ENCODE measurements around the gene UGT2B17.
A peak's percentile ranks its signal among the peaks of the same experiment; 100 is the strongest.
"Not testable (repeated sequence)": the region's sequence is repeated elsewhere in the genome, so short reads cannot be mapped to it uniquely, and the experiment has no call there.

Gene UGT2B17

GRCh38 chr4:68569036-68569435 is 7.1 kb downstream of the UGT2B17 start:
- not testable (repeated sequence) for DNase-seq (ENCODE audit: low spot score)

DNA sequence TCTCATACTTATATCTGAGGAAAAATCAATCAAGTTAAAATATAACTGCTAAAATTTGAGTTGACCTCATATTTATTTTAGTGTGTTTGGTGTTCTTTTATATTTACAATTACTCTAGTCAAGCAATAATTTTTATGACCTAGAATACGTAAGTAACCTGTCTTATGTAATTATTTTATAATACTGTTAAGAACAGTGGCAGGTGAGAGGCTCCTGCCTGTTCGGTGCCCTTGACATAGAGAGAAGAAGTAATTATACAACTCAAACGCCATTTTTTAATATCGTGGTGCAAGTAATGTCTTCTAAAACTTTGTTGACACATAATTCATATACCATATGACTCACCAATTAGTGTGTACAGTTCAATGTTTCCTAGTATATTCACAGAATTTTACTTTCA is 7.6 kb downstream of the UGT2B17 start:
- not testable (repeated sequence) for DNase-seq (ENCODE audit: low spot score)

DNA sequence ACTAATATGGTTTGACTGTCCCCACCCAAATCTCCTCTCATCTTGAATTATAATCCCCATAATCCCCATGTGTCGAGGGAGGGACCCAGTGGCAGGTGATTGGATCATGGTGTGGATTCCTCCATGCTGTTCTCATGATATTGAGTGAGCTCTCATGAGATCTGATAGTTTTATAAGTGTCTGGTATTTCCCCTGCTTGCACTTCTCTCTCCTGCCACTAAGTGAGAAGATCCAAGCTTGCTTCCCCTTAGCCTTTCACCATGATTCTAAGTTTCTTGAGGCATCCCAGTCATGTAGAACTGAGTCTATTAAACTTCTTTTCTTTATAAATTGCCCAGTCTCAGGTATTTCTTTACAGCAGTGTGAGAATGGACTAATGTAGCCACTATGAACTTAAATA is 9.8 kb downstream of the UGT2B17 start:
- DNase-seq (ENCODE audit: low spot score): not testable (repeated sequence)

DNA sequence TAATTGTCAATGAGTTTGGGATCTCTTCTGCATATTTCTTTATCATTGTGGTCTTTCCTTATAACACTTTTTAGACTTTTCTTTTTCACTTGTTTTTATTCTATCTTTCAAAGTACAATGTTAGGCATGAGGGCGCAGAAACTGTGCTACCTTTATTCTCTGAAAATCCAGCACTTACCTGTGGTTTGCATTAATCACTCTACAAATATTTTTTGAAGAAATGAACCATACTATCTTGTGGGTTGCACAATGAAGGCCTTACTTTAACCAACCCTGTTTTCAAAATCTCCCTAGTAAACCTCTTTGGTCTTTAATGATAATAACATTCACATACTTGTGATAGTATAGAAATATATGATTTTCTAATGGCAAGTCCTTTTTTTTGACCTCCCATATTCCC is 11.0 kb downstream of the UGT2B17 start:
- not testable (repeated sequence) for DNase-seq (ENCODE audit: low spot score)

GRCh38 chr4:68560364-68561070 is 15.6 kb downstream of the UGT2B17 start:
- not testable (repeated sequence) for DNase-seq (ENCODE audit: low spot score)

DNA sequence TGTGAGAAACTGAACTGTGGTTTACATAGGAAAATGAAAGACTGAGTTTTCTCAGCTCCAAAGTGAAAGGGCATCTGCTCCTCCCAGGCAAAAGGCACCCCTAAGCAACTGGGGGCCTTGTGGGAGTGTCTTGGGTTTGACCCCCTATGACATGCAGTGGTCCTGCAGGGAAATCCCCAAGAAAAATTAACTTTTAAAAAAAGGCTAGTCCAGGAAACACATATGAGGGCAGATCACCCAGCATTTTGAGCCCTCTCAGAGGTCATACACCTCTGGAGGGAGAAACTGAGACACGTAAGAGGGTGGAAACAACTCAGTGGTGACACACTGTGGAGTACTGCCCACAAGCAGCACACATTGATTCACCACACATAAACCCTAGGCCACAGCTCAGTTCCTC is 22.3 kb downstream of the UGT2B17 start:
- DNase-seq (ENCODE audit: low spot score): not testable (repeated sequence)

DNA sequence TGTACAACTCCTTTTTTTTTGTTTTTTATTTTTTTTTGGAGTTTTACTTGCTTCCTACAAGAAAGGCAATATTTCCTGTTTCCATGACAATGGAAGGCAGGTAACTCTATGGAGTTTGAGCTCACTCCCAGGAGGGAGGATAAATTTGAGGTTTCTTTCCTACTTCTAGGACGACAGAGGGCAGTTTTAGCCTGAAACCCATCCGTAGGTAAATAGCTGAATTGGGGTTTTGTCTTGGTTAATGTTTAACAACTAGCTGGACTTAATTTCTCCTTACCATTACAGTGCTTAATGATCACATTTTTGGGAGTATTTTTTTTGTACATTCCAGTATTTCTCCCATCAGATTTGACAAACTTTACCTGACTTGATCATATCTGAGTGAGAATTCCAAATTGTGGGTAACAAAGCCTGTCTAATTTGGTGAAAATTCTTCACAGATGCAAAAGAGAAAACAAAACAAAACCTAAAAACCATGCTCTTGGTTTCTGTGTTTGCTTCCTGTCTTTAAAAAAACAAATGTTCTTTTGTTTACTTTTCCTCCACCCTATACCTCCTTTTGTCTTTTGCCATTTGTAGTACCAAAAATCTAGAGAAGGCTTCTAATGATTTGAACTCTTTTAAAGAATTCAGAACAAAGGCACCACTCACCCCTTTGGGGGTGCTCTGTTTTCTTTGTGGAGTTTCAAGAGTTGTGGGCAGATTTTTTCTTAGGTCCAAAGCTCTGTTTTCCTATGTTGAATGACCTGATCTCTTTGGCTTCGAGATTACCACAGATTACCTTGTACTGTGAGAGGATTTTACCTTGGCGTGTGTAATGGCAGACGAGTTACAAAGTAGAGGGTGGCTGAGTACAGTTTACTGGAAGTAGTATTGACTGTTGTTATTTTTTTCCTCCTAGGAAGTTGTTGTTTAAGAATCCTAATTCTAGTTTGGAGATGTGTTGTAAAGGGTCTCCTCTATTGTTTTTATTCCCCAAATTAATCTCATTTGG is 23.0 kb downstream of the UGT2B17 start:
- not testable (repeated sequence) for DNase-seq (ENCODE audit: low spot score)

DNA sequence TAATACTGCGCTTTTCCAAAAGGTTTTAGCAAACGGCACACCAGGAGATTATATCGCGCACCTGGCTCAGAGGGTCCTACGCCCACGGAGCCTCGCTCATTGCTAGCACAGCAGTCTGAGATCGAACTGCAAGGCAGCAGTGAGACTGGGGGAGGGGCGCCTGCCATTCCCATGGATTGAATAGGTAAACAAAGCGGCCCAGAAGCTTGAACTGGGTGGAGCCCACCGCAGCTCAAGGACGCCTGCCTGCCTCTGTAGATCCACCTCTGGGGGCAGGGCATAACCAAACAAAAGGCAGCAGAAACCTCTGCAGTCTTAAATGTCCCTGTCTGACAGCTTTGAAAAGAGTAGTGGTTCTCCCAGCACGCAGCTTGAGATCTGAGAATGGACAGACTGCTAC is 33.4 kb downstream of the UGT2B17 start:
- DNase-seq (ENCODE audit: low spot score): not testable (repeated sequence)

GRCh38 chr4:68536375-68536774 is 39.7 kb downstream of the UGT2B17 start:
- DNase-seq (ENCODE audit: low spot score): no peak

DNA sequence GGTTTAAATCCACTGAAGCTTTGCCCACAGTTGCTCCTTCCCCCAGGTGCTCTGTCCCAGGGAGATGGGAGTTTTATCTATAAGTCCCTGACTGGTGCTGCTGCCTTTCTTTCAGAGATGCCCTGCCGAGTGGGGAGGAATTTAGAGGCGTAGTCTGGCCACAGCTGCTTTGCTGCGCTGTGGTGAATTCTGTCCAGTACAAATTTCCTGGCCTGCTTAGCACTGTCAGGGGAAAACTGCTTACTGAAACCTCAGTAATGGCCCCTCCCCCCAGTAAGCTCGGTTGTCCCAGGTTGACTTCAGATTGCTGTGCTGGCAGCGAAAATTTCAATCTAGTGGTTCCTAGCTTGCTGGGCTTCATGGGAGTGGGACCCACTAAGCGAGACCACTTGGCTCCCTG is 40.1 kb downstream of the UGT2B17 start:
- DNase-seq (ENCODE audit: low spot score): no peak

DNA sequence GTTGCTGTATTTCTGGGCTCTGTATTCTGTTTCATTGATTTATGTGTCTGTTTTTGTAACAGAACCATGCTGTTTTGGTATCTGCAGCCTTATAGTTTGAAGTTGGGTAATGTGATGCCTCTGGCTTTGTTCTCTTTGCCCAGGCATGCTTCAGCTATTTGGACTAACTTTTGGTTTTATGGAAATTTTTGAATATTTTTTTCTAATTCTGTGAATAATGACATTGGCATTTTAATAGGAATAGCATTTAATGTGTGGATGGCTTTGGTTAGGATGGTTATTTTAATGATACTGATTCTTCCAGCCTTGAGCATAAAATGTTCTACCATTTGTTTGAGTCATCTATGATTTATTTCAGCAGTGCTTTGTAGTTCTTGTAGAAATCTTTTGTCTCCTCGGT is 53.9 kb downstream of the UGT2B17 start:
- not testable (repeated sequence) for DNase-seq (ENCODE audit: low spot score)

DNA sequence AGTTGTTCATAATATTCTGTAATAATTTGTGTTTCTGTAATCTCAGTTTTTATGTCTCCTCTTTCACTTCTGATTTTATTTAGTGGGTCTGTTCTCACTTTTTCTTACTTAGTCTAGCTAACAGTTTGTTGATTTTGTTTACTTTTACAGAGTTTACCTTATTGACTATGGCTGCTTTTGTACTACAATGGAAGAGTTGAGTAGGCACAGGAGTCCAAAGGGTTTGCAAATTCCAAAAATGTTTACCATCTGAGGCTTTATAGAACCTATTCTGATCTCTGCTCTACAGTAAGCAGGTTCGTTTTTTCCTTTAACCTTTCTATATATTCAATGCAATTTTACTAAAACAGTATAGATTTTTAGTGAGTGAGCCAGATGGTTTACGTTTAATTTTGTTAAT is 55.1 kb downstream of the UGT2B17 start:
- no peak for DNase-seq (ENCODE audit: low spot score)

DNA sequence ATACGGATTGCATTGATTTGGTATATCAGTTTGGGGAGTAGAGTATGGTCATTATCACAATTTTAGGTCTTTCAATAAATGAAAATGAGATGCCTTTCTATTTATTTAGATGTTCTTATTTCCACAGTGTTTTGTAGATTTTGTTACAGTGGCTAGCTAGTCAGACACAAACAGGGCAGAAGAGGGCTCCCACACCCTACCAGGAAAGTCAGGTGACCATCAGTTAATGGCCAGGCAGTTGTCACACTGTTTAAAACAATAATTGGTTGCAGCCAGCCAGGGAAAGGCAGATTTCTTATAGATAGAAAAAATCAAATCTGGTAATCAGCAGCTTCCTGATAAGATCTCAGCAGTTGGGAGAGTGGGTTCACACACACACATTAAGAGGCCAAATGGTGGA is 57.2 kb downstream of the UGT2B17 start:
- DNase-seq (ENCODE audit: low spot score): no peak

- not testable (repeated sequence) for DNase-seq (ENCODE audit: low spot score)
Measured at GRCh38 chr4:68505452-68505851, 70.7 kb downstream of the UGT2B17 start.

DNA sequence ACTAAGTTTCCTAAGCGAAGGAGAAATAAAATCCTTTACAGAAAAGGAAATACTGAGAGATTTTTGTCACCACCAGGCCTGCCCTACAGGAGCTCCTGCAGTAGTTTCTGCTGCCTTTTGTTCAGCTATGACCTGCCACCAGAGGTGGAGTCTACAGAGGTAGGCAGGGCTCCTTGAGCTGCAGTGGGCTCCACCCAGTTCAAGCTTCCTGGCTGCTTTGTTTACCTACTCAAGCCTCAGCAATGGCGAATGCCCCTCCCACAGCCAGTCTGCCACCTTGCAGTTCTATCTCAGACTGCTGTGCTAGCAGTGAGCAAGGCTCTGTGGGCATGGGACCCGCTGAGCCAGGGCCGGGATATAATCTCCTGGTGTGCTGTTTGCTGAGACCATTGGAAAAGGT is 71.3 kb downstream of the UGT2B17 start:
- not testable (repeated sequence) for DNase-seq (ENCODE audit: low spot score)

DNA sequence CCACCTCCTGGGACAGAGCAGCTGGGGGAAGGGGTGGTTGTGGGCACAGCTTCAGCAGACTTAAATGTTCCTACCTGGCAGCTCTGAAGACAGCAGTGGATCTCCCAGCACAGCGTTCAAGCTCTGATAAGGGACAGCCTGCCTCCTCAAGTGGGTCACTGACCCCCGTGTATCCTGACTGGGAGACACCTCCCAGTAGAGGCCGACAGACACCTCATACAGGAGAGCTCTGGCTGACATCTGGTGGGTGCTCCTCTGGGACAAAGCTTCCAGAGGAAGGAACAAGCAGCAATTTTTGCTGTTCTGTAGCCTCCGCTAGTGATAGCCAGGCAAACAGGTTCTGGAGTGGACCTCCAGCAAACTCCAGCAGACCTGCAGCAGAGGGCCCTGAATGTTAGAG is 72.7 kb downstream of the UGT2B17 start:
- DNase-seq (ENCODE audit: low spot score): not testable (repeated sequence)

DNA sequence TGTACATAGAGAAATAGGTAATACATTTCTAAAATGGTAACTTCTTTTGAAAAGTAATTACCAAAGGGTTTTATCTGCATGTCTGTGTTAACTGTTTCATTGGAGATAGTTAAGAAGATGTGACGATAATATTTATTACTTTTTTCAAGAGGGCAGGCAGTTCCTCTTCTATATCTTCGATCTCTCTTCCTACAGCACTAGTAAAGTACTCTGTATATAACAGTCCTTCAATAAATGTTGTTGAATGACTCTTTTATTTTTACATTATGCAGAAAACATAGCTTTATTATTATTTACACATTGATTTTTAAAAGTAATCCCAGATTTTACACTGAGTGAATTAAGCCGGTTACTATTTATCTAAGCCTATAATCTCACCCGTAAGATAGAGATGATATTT is 77.1 kb downstream of the UGT2B17 start:
- no peak for DNase-seq (ENCODE audit: low spot score)

- DNase-seq (ENCODE audit: low spot score): peak; percentile 38
Measured at GRCh38 chr4:68498413-68499007, 77.6 kb downstream of the UGT2B17 start.

GRCh38 chr4:68494688-68495087 is 81.4 kb downstream of the UGT2B17 start:
- DNase-seq (ENCODE audit: low spot score): no peak

DNA sequence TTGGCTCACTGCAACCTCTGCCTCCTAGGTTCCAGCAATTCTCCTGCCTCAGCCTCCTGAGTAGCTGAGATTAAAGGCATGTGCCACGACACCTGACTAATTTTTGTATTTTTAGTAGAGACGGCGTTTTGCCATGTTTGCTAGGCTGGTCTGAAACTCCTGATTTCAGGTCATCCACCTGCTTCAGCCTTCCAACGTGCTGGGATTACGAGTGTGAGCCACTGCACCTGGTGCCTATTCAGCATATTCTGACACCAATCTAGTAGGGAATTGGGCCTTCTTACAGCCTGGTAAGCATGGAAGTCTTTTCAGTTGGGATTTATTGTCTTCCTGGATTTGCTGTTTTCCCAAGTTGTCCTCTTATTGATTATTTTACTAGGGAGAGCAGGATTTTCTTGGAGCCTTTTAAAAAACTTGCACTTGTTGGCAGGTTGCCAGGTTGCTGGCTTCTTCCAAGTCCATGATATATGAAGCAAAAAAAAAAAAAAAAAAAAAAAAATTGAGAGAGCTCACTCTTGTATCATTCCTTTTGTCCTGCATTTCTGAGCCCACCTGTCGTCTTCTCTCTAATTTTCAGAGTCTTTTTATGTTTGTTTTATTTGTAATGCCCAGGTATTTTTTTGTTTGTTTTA is 85.2 kb downstream of the UGT2B17 start:
- DNase-seq (ENCODE audit: low spot score): peak; percentile 9

DNA sequence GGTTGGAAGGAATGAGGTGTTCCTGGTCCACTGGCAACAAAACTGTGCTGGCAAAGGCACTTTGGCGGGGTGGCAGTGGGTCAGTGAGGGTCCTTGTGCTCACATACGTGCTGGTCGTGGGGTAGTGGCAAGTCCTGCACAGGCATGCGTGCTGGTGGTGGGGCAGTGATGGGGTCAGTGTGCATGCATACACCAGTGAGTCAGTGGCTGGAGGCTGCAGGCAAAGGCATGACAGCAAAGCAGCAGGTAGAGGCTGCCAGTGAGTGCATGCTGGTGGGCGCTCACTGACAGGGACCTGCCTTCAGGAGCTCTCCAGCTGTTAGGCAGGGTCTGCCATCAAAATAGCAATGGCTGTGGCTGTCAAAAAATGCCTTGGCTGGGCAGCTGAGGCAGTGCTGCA is 86.8 kb downstream of the UGT2B17 start:
- no peak for DNase-seq (ENCODE audit: low spot score)

Data from hematopoietic multipotent progenitor cell treated with erythropoietin and hydrocortisone succinate and interleukin-3 and kit ligand, for 17 days (in vitro differentiated cells).